Measurements from ENCODE around the gene FOXP1. TPM values are rescaled to one million over a fixed set of nuclear protein-coding genes. Genes with fewer than 3 reads are reported as not detected.

FOXP1 gene
- total RNA-seq, 1 experiment from 2014 or later = 2.9 TPM

- Histone ChIP-seq H3K4me1 (ENCODE audit: control insufficient read depth, insufficient read depth, low read length) (no peaks in the 10 kb centered on the region), H3K4me3 (ENCODE audit: low read depth in 2 of 2, low read length in 2 of 2) (no peak overlapping the region), H3K27me3 (ENCODE audit: control insufficient read depth, insufficient read depth, low read length) (no peaks in the 10 kb centered on the region), H3K9me3 (ENCODE audit: control insufficient read depth, insufficient read depth, low read depth, low read length) (no peaks in the 10 kb centered on the region), H3K27ac (ENCODE audit: low read length) (no peak overlapping the region), H3K36me3 (ENCODE audit: control insufficient read depth, insufficient read depth, low read length) (no peaks in the 10 kb centered on the region)
- CTCF ChIA-PET = interaction anchor here (0.7 kb wide), 1 partner anchor 139 kb away, joined by 5 read pairs; no protein-coding TSS in a partner anchor
- intact Hi-C loops (cut with micrococcal nuclease; ENCODE audit: unreplicated experiment) (no loop called here), in situ Hi-C loops (cut with HindIII; ENCODE audit: low pct_unique_long_range_greater_than_20kb, low sequenced_read_pairs) (no loop called here)
- ATAC-seq = no peak
- DNase-seq (ENCODE audit: low read depth, low spot score) = no peak
- BruUV-seq (replicated peaks) = no TSS peak
- POLR2A ChIA-PET = no interaction called here
- TF ChIP-seq SIN3A (IDR thresholded peaks at IDR 0.05; ENCODE audit: borderline replicate concordance, insufficient read depth, low read depth, low read length) (no peak), TCF7L2 (IDR thresholded peaks at IDR 0.05; ENCODE audit: low read depth, low read length) (no peak), CTCF (IDR thresholded peaks at IDR 0.05) (no peak), POLR2AphosphoS5 (IDR thresholded peaks at IDR 0.05; ENCODE audit: low read depth, low read length) (no peak)
- TF ChIP-seq, protein P1, sequence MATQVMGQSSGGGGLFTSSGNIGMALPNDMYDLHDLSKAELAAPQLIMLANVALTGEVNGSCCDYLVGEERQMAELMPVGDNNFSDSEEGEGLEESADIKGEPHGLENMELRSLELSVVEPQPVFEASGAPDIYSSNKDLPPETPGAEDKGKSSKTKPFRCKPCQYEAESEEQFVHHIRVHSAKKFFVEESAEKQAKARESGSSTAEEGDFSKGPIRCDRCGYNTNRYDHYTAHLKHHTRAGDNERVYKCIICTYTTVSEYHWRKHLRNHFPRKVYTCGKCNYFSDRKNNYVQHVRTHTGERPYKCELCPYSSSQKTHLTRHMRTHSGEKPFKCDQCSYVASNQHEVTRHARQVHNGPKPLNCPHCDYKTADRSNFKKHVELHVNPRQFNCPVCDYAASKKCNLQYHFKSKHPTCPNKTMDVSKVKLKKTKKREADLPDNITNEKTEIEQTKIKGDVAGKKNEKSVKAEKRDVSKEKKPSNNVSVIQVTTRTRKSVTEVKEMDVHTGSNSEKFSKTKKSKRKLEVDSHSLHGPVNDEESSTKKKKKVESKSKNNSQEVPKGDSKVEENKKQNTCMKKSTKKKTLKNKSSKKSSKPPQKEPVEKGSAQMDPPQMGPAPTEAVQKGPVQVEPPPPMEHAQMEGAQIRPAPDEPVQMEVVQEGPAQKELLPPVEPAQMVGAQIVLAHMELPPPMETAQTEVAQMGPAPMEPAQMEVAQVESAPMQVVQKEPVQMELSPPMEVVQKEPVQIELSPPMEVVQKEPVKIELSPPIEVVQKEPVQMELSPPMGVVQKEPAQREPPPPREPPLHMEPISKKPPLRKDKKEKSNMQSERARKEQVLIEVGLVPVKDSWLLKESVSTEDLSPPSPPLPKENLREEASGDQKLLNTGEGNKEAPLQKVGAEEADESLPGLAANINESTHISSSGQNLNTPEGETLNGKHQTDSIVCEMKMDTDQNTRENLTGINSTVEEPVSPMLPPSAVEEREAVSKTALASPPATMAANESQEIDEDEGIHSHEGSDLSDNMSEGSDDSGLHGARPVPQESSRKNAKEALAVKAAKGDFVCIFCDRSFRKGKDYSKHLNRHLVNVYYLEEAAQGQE (IDR thresholded peaks at IDR 0.05; ENCODE audit: insufficient read depth in 1 of 2, low read depth in 2 of 2, low read length in 1 of 2) = no peak
Measured at GRCh38 chr3:71316066-71316777, 267.3 kb downstream of the FOXP1 start.

- H3K36me3 ChIP-seq (ENCODE audit: control insufficient read depth, insufficient read depth, low read length) = no peaks in the 10 kb centered on the region
- no peaks in the 10 kb centered on the region for H3K9me3 ChIP-seq (ENCODE audit: control insufficient read depth, insufficient read depth, low read depth, low read length)
- ChIA-PET POLR2A (no interaction called here), CTCF (no interaction called here)
- no TSS peak for BruUV-seq (replicated peaks)
- in situ Hi-C loops (cut with HindIII; ENCODE audit: low pct_unique_long_range_greater_than_20kb, low sequenced_read_pairs) (no loop called here), intact Hi-C loops (cut with micrococcal nuclease; ENCODE audit: unreplicated experiment) (no loop called here)
- no peaks in the 10 kb centered on the region for H3K27me3 ChIP-seq (ENCODE audit: control insufficient read depth, insufficient read depth, low read length)
- no peak overlapping the region for H3K27ac ChIP-seq (ENCODE audit: low read length)
- DNase-seq (ENCODE audit: low read depth, low spot score) (no peak), ATAC-seq (no peak)
- no peaks in the 10 kb centered on the region for H3K4me1 ChIP-seq (ENCODE audit: control insufficient read depth, insufficient read depth, low read length)
- no peak overlapping the region for H3K4me3 ChIP-seq (ENCODE audit: low read depth in 2 of 2, low read length in 2 of 2)
- TF ChIP-seq CTCF (IDR thresholded peaks at IDR 0.05) = no peak
Measured at GRCh38 chr3:71315431-71315830, 268.1 kb downstream of the FOXP1 start.

All from Panc1 (cell line).